ENCODE results near the gene BGN.

The BGN gene

GRCh38 chrX:153486171-153486570 lies 8.6 kb upstream of the BGN start:
- no peak for DNase-seq

- DNase-seq, result no peak
Measured at GRCh38 chrX:153487590-153488071, 7.1 kb upstream of the BGN start.

- DNase-seq, result no peak
Measured at GRCh38 chrX:153488231-153488914, 6.4 kb upstream of the BGN start.

- no peak for DNase-seq
Measured at GRCh38 chrX:153490217-153490930, 4.4 kb upstream of the BGN start.

GRCh38 chrX:153491351-153491914 lies 3.3 kb upstream of the BGN start:
- DNase-seq, result no peak

GRCh38 chrX:153491918-153492317 lies 2.9 kb upstream of the BGN start:
- DNase-seq, result no peak

GRCh38 chrX:153492543-153492942 lies 2.2 kb upstream of the BGN start:
- DNase-seq, result no peak

- no peak for DNase-seq
Measured at GRCh38 chrX:153493085-153493484, 1.7 kb upstream of the BGN start.

- no peak for DNase-seq
Measured at GRCh38 chrX:153494061-153494460, 719 bp upstream of the BGN start.

GRCh38 chrX:153495362-153495751 lies 577 bp downstream of the BGN start:
- peak; percentile 39 for DNase-seq

GRCh38 chrX:153495903-153496589 lies 1.3 kb downstream of the BGN start:
- no peak for DNase-seq

GRCh38 chrX:153496590-153496959 lies 1.8 kb downstream of the BGN start:
- DNase-seq, result no peak

GRCh38 chrX:153498453-153498852 lies 3.7 kb downstream of the BGN start:
- DNase-seq, result no peak

GRCh38 chrX:153499341-153499740 lies 4.6 kb downstream of the BGN start:
- DNase-seq, result no peak

GRCh38 chrX:153499876-153500275 lies 5.1 kb downstream of the BGN start:
- peak; percentile 9 for DNase-seq

- no peak for DNase-seq
Measured at GRCh38 chrX:153500676-153501280, 6.0 kb downstream of the BGN start.

- DNase-seq, result no peak
Measured at GRCh38 chrX:153501530-153501929, 6.8 kb downstream of the BGN start.

- no peak for DNase-seq
Measured at GRCh38 chrX:153502131-153502530, 7.4 kb downstream of the BGN start.

- no peak for DNase-seq
Measured at GRCh38 chrX:153502796-153503195, 8.0 kb downstream of the BGN start.

- no peak for DNase-seq
Measured at GRCh38 chrX:153504445-153505016, 9.8 kb downstream of the BGN start.

- DNase-seq, result no peak
Measured at GRCh38 chrX:153505361-153505760, 10.6 kb downstream of the BGN start.

GRCh38 chrX:153507484-153508178 lies 12.9 kb downstream of the BGN start:
- peak; percentile 65 for DNase-seq
